ENCODE measurements around the gene THSD7A.

The THSD7A gene

DNA sequence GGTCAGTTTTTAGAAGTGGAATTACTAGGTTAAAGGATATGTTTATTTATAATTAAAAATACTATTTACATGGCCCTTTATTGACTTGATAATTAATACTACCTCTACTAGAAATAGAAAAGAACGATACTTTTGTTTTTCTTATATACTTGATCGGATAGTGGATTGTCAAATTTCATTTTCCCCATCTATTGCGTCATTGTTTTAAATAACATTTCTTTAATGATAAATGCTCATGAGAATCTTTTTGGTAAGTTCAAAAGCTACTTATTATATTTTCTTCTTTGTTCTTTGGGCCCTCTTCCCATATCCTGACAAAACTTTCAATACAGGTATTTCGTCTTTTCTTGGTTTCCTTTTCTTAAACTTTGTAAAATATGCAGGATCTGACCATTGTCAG is 465.9 kb downstream of the THSD7A start:
- TF ChIP-seq, protein P1, sequence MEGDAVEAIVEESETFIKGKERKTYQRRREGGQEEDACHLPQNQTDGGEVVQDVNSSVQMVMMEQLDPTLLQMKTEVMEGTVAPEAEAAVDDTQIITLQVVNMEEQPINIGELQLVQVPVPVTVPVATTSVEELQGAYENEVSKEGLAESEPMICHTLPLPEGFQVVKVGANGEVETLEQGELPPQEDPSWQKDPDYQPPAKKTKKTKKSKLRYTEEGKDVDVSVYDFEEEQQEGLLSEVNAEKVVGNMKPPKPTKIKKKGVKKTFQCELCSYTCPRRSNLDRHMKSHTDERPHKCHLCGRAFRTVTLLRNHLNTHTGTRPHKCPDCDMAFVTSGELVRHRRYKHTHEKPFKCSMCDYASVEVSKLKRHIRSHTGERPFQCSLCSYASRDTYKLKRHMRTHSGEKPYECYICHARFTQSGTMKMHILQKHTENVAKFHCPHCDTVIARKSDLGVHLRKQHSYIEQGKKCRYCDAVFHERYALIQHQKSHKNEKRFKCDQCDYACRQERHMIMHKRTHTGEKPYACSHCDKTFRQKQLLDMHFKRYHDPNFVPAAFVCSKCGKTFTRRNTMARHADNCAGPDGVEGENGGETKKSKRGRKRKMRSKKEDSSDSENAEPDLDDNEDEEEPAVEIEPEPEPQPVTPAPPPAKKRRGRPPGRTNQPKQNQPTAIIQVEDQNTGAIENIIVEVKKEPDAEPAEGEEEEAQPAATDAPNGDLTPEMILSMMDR (IDR thresholded peaks at IDR 0.05) = no peak
- no peaks in the 10 kb centered on the region for H3K4me1 ChIP-seq
- H2AFZ ChIP-seq = no peak overlapping the region
- no peak overlapping the region for H3K9ac ChIP-seq
- H3K9me3 ChIP-seq (ENCODE audit: control insufficient read depth, low read length) = no peaks in the 10 kb centered on the region
- H3K27me3 ChIP-seq (ENCODE audit: control insufficient read depth, insufficient read depth, low read length) = no peaks in the 10 kb centered on the region
- H3K36me3 ChIP-seq (ENCODE audit: control insufficient read depth, insufficient read depth, low read length) = no peaks in the 10 kb centered on the region
- H3K27ac ChIP-seq = no peak overlapping the region
- no peaks in the 10 kb centered on the region for H3K79me2 ChIP-seq
- H3K4me2 ChIP-seq (ENCODE audit: low read length) = no peak overlapping the region
- H3K4me3 ChIP-seq (ENCODE audit: low read depth, low read length) = no peak overlapping the region

DNA sequence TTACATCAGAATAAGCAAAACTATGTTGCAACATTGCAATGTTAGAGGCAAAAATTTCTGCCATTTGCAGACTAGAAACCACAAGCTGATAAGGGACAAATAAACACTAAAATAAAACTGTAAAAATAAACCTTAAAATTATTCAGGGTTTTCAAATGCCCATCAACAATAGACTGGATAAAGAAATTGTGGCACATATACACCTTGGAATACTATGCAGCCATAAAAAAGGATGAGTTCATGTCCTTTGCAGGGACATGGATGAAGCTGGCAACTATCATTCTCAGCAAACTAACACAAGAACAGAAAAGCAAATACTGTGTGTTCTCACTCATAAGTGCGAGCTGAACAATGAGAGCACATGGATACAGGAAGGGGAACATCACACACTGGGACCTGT is 473.4 kb downstream of the THSD7A start:
- H3K9me3 ChIP-seq (ENCODE audit: control insufficient read depth, low read length) = no peaks in the 10 kb centered on the region
- H3K27ac ChIP-seq = no peak overlapping the region
- no peak overlapping the region for H3K4me2 ChIP-seq (ENCODE audit: low read length)
- H3K9ac ChIP-seq = no peak overlapping the region
- TF ChIP-seq, protein P1 (IDR thresholded peaks at IDR 0.05) = no peak
- no peaks in the 10 kb centered on the region for H3K36me3 ChIP-seq (ENCODE audit: control insufficient read depth, insufficient read depth, low read length)
- H3K4me3 ChIP-seq (ENCODE audit: low read depth, low read length) = no peak overlapping the region
- H3K27me3 ChIP-seq (ENCODE audit: control insufficient read depth, insufficient read depth, low read length) = no peaks in the 10 kb centered on the region
- no peaks in the 10 kb centered on the region for H3K4me1 ChIP-seq
- no peaks in the 10 kb centered on the region for H3K79me2 ChIP-seq
- no peak overlapping the region for H2AFZ ChIP-seq

DNA sequence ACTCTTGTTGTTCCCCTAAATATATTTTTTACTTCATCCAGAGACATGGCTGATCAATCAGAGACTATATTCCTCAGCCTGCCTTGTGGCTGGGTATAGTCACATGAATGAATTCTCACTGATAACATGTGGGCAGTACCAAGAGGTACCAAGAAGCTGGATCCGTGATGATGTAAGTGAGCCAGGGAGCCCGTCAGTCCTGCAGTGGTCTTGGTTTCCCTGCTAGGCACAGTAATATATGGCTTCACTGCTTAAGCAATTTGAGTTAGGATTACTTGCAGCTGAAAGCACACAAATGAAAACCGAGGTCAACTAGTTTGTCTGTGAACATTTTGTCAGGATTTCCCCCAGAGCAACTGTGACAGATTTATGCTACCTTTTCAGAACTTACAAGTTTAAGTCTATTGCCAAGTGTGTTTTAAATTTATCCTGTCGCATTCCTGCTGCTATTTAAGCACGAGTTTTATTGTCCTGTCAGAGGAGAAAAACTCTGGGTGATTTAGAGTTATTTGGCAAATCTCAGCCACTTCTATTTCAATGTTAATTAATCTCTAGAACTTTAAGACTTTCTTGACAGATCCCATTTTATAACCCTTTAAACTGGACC is 476.5 kb downstream of the THSD7A start:
- Histone ChIP-seq H2AFZ (no peak overlapping the region), H3K9ac (no peak overlapping the region), H3K4me2 (ENCODE audit: low read length) (no peak overlapping the region), H3K9me3 (ENCODE audit: control insufficient read depth, low read length) (no peaks in the 10 kb centered on the region), H3K4me3 (ENCODE audit: low read depth, low read length) (no peak overlapping the region), H3K27ac (no peak overlapping the region), H3K27me3 (ENCODE audit: control insufficient read depth, insufficient read depth, low read length) (no peaks in the 10 kb centered on the region), H3K4me1 (no peaks in the 10 kb centered on the region), H3K36me3 (ENCODE audit: control insufficient read depth, insufficient read depth, low read length) (no peaks in the 10 kb centered on the region), H3K79me2 (no peaks in the 10 kb centered on the region)
- TF ChIP-seq, protein P1 (IDR thresholded peaks at IDR 0.05) = no peak

DNA sequence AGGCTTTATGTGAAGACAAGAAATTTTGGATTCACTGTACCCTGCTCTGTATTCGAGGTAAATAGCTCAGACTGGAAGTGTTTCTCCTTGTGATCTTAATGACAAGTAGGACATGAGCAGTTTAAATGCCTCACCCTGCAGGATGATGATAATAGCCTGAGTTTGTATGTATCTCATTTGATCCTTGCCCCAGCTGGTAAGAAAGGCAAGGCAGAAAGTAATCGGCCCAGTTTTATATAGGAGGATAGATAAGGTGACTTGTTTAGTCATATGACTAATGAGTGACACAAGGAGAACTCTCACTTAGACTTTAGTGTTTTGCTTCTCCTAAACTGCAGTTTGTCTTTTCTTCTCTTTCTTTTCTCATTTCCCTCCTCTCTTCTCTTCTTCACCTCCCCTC is 485.7 kb downstream of the THSD7A start:
- no peak overlapping the region for H3K4me3 ChIP-seq (ENCODE audit: low read depth, low read length)
- no peaks in the 10 kb centered on the region for H3K36me3 ChIP-seq (ENCODE audit: control insufficient read depth, insufficient read depth, low read length)
- H3K4me2 ChIP-seq (ENCODE audit: low read length) = no peak overlapping the region
- H2AFZ ChIP-seq = no peak overlapping the region
- no peaks in the 10 kb centered on the region for H3K9me3 ChIP-seq (ENCODE audit: control insufficient read depth, low read length)
- H3K9ac ChIP-seq = no peak overlapping the region
- H3K4me1 ChIP-seq = no peaks in the 10 kb centered on the region
- H3K27me3 ChIP-seq (ENCODE audit: control insufficient read depth, insufficient read depth, low read length) = no peaks in the 10 kb centered on the region
- H3K79me2 ChIP-seq = no peaks in the 10 kb centered on the region
- TF ChIP-seq, protein P1 (IDR thresholded peaks at IDR 0.05) = no peak
- H3K27ac ChIP-seq = no peak overlapping the region

DNA sequence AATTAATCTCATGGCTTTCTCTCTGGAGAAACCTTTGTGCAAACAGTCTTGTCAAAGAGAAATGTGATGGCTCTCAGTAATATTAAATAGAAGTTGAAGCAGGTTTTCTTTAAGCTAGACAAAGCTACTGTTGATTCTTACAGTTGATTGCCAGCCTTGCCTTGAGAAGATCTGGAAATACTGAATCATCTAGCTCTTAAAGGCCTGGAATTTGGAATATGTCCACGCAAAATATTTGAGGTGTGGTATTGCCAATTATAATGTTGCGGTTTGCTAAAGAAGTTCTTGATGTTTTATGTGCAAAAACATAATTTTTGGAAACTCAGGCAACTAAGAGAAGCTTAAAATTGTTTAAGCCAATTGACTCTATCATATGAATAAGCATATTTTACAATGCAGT is 486.4 kb downstream of the THSD7A start:
- Histone ChIP-seq H3K4me3 (ENCODE audit: low read depth, low read length) (no peak overlapping the region), H3K9ac (no peak overlapping the region), H3K36me3 (ENCODE audit: control insufficient read depth, insufficient read depth, low read length) (no peaks in the 10 kb centered on the region), H3K4me1 (no peaks in the 10 kb centered on the region), H2AFZ (no peak overlapping the region), H3K4me2 (ENCODE audit: low read length) (no peak overlapping the region), H3K27ac (no peak overlapping the region), H3K27me3 (ENCODE audit: control insufficient read depth, insufficient read depth, low read length) (no peaks in the 10 kb centered on the region), H3K9me3 (ENCODE audit: control insufficient read depth, low read length) (no peaks in the 10 kb centered on the region), H3K79me2 (no peaks in the 10 kb centered on the region)
- TF ChIP-seq, protein P1 (IDR thresholded peaks at IDR 0.05) = no peak

Data from parathyroid adenoma (tissue), 2 donors.